COLO829 (cell line): ENCODE results near the gene S1PR4.
"Not testable (repeated sequence)": the region's sequence is repeated elsewhere in the genome, so short reads cannot be mapped to it uniquely, and the experiment has no call there.

ENCODE experiments used
- DNase-seq: peaks from one replicate; pipeline ENCODE4 v3.0.0; 2012; ENCODE audit warnings: low spot score

The S1PR4 gene

DNA sequence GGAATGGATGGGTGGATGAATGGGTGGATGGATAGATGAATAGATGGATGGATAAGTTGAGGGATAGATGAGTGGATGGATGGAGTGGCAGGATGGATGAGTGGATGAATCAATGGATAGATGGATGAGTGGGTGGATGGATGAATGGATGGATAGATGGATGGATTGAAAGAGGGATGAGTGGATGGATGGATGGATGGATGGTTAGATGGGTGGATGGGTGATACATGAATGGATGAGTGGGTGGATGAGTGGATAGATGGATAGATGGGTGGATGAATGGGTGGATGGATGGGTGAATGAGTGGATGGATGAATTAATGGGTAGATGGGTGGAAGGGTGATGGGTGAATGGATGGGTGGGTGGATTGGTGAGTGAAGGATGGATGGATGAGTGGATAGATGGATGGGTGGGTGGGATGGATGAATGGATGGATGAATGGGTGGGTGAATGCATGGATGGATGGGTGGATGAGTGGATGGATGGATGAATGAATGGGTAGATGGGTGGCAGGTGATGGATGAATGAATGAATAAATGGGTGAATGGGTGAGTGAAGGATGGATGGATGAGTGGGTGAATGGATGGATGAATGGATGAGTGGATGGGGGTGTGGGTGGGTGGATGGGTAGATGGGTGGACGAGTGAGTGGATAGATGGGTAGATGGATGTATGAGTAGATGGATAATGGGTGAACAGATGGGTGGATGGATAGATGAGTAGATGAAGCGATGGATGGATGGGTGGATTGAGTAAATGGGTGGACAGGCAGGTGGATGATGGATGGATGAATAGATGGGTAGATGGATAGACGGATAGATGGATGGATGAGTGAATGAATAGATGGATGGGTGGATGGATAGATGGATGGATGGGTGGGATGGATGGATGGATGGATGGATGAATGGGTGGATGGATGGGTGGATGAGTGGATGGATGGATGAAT is 25.0 kb upstream of the S1PR4 start:
- no peak for DNase-seq

DNA sequence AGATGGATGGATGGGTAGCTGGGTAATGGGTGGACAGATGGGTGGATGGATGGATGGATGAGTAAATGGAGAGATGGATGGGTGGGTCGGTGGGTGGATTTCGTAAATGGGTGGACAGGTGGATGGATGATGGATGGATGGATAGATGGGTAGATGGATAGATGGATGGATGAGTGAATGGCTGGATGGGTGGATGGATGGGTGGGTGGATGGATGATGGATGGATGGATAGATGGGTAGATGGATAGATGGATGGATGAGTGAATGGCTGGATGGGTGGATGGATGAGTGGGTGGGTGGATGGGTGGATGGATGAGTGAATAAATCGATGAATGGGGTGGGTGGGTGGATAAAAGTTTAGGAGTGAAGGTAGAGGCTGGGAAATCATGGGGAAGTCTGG is 24.1 kb upstream of the S1PR4 start:
- not testable (repeated sequence) for DNase-seq

DNA sequence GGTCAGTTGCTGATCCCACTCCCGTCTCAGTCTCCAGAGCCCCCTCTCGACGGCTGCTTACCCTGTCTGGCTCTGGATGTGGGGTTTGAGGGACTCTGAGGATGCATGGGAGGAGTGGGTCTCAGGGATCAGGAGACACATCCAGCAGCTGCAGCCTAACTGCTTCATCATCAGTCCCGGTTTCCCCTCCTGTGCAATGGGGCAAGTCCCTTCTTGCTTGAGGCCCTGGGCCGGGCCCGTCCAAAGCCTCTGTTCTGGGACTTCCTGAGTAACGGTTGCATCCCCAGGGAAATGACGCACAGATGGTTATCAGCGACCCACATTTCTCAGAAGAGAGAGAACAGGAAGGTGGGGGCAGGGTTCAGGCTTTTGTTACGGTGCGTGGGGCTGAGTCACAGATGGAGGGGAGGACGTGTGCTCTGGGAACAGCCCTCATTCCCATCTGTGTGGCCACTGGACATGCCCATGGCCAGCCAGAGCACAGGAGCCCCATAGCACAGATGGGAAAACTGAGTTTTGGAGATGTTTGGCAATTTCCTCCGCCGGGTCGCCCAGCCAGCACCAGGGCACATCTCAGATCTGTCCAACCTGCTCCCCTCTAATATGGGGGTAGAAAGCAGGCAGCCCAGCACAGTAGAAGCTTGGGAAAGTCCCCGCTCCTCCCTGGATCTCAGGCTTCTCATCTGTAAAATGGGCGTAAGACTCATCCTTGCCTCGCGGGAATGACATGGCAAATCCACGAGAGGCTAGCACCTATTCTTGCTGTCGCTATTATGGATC is 23.4 kb upstream of the S1PR4 start:
- DNase-seq = peak; percentile 97

DNA sequence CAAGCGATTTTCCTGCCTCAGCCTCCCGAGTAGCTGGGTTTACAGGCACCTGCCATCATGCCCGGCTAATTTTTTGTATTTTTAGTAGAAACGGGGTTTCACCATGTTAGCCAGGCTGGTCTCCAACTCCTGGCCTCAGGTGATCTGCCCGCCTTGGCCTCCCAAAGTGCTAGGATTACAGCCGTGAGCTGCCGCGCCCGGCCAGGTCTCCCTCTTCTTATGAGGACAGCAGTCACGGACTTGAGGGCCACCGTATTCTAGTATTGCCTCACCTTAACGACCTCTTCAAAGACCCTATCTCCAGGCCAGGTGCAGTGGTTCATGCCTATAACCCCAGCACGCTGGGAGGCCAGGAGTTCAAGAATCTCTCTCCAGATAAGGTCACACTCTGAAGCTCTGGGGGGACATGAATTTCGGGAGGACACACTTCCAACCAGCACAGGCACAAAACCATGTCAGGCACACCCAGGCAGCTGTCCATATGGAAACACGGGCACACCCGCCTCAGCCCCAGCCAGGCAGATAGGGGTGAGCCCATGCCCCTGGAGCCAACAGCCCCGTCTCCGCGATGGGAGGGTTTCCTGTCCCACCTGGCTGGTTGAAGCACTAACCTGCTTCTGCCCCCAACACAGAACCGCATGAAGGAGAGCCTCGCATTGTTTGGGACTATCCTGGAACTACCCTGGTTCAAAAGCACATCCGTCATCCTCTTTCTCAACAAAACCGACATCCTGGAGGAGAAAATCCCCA is 21.3 kb upstream of the S1PR4 start:
- DNase-seq = no peak

GRCh38 chr19:3159565-3159964 is 19.0 kb upstream of the S1PR4 start:
- DNase-seq = no peak

DNA sequence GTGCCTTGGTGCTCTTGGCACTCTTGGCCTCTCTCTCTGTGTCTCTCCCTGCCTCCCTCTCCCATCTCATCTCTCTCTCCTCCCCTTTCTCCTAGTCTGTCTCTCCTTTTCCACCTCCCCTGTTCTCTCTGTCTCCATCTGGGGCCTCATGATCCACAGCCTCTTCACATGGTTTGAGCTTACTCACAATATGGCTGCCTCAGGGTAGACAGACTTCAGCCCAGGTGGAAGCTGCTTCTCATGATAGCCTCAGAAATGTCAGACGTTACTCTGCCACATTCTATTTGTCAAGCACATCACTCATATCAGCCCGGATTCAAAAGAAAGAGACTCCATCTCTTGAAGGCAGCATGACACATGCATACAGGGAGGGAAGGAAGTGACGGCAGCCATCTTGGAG is 18.4 kb upstream of the S1PR4 start:
- DNase-seq = no peak

DNA sequence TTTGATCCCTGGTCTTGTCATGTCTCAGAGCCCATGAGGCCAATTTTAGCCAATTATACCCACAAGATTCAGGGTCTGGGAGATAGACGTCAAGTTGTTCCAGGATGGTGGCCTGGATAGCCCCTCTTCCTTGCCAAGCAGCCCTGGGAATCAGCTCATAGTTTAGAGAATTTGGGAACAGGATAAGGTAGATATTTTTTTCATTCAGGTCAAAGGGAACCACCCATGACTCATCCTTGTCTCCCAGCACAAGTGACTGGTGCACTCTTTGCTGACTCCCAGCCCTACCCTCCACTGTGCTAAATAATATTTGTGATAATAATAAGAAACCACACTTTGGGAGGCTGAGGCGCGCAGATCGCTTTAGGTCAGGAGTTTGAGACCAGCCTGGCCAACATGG is 17.1 kb upstream of the S1PR4 start:
- DNase-seq = no peak

DNA sequence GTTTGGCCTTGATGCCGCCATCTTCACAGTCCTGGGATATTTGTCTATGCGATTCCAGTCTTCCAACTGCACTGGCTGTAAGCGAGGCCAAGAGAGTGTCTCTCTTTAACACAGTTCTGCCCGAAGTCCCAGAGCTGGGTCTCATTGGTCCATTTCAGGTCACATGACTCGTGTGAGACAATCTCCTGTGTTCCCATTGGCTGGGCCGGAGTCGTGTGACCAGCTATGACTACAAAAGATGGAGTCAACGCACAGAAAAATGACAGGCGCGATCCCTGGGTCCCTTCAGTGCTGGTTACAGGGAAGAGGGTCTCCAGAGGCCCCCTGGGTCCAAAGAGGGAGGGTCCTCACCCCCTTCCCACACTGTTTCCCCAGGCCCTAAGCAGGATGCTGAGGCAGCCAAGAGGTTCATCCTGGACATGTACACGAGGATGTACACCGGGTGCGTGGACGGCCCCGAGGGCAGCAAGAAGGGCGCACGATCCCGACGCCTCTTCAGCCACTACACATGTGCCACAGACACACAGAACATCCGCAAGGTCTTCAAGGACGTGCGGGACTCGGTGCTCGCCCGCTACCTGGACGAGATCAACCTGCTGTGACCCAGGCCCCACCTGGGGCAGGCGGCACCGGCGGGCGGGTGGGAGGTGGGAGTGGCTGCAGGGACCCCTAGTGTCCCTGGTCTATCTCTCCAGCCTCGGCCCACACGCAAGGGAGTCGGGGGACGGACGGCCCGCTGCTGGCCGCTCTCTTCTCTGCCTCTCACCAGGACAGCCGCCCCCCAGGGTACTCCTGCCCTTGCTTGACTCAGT is 15.9 kb upstream of the S1PR4 start:
- peak; percentile 78 for DNase-seq

DNA sequence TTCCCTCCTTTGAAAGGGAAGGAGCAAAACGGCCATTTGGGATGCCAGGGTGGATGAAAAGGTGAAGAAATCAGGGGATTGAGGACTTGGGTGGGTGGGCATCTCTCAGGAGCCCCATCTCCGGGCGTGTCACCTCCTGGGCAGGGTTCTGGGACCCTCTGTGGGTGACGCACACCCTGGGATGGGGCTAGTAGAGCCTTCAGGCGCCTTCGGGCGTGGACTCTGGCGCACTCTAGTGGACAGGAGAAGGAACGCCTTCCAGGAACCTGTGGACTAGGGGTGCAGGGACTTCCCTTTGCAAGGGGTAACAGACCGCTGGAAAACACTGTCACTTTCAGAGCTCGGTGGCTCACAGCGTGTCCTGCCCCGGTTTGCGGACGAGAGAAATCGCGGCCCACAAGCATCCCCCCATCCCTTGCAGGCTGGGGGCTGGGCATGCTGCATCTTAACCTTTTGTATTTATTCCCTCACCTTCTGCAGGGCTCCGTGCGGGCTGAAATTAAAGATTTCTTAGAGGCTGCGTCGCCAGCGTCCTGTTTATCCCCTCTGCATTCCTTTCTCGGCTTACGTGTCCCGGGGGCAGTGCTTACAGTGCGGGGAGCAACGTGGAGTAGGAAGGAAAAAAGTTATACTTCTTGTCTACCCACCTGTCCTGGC is 15.2 kb upstream of the S1PR4 start:
- DNase-seq = peak; percentile 80

- DNase-seq = no peak
Measured at GRCh38 chr19:3163943-3164342, 14.6 kb upstream of the S1PR4 start.

- DNase-seq = no peak
Measured at GRCh38 chr19:3167533-3168272, 10.9 kb upstream of the S1PR4 start.

DNA sequence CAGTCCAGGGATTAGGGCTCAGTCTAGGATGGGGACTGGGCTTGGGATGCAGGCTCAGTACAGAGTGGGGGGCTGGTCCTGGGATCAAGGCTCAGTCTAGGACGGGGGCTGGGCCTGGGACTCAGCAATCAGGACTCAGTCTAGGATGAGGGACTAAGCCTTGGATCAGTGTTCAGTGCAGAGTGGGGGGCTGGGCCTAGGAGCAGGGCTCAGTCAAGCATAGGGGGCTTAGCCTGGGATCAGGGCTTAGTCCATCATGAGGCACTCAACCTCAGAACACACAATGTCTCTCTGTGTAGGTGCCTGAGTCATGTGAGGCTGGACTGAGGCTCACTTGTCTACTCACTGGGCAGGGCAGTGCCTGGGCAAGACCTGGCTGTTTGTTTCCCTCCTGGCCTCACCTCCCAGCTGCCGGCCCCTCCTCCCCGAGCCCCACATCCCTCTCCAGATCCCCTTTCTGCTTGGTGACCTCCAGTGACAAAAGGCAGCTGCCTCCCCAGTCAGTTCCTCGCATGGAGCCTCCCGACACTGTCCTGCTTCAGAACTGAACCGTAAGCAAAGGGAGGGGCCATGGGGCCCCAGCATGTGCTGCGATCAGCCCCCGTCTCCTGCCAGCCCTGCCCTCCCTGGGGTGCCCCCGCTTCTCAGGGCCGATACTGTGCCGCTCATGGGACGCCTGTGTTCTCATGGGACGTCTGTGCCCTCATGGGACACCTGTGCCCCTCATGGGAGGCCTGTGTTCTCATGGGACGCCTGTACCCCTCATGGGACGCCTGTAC is 6.5 kb upstream of the S1PR4 start:
- DNase-seq = peak; percentile 66

GRCh38 chr19:3172673-3173000 is 5.9 kb upstream of the S1PR4 start:
- DNase-seq = not testable (repeated sequence)

DNA sequence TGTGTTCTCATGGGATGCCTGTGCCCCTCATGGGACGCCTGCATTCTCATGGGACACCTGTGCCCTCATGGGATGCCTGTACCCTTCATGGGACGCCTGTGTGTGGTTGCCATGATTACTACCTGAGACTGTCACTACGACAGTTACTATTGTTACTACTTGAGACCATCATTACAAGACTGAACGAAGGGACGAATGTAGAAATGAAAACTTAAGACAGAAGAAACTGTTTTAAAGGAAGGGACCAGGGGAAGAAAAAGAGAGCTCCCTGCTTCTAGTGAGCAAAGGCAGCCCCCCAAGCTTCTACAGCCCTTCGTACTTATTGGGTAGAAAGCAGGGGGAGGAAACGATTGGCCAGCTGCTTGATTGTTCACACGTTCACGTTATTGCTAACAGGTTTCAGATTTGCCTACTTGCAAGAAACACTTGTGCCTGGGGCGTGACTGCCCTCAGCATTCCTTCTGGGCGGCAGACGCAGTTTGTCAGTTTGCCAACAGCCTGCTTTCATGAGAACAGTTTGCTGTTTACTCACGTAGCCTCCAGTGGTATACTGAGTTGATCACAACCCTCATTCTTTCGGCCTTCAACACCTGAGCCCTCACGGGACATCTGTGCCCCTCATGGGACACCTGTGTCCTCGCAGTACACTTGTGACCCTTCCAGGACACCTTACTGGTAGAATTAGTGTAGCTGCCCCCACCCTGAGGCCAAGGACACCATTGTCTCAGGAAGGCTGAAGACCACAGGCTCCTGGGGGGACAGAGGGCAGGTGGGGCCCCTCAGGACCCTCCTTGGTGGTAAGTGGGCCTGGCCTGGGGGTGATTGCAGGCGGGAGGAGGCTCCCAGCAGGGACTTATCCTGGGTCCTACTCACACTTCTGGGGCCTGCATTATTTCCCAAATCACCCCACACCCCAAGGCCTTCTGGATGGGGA is 2.5 kb upstream of the S1PR4 start:
- no peak for DNase-seq

DNA sequence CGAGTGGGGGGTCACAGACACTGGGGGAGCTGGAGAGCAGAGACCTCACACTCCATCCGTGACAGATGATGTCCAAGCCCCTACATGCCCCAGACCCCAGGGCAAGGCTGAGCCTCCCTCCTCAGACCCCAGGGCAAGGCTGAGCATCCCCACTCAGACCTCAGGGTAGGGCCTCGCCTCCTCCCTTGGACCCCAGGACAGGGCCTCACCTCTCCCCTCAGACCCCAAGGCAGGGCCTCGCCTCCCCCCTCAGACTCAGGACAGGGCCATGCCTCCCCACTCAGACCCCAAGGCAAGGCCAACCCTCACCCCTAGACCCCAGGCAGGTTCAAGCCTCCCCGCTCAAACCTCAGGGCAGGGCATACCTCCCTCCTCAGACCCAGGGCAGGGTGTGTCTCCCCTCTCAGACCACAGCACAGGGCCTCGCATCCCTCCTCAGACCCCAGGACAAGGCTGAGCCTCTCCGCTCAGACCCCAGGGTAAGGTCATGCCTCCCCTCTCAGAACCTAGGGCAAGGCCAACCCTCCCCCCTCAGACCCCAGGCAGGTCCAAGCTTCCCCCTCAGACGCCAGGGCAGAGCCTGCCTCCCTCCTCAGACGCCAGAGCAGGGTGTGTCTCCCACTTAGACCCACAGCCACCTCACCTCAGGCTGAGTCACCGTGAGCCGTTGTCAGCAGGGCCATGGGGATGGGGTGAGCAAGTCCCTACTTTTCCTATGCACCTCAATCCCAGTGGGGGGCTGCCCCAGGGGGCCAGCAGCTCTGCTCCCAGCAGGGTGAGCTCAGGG is 1.7 kb upstream of the S1PR4 start:
- no peak for DNase-seq

GRCh38 chr19:3178973-3179738 is 587 bp downstream of the S1PR4 start:
- DNase-seq = no peak

- DNase-seq = no peak
Measured at GRCh38 chr19:3179739-3180293, 1.2 kb downstream of the S1PR4 start.
